IMR-90 (cell line): Measurements from ENCODE around the gene PRSS22. TPM values are rescaled to one million over a fixed set of nuclear protein-coding genes. Genes with fewer than 3 reads are reported as not detected.

Source experiments
- ATAC-seq: fragments of 200-7000 bp; cut with Tn5 transposase; 2 replicates; pipeline ENCODE4 v1.9.1; 2020; ENCODE audit warnings: low read depth, mild to moderate bottlenecking, moderate library complexity
- BruUV-seq: library from RNA; stranded (reverse); fragments of 400-500 nt; replicated peaks from 2 replicates; lab custom pipeline; 2021; lab: Mats Ljungman, UMichigan
- CTCF ChIA-PET: fragments of 300-600 bp; formaldehyde crosslinking; extraction: SDS; loops from one replicate; lab custom pipeline; 2021; ENCODE audit warnings: antibody characterized with exemption; lab: Yijun Ruan, JAX
- POLR2A ChIA-PET: fragments of 300-600 bp; sonication (Branson Sonifier 250); formaldehyde crosslinking; loops from one replicate; lab custom pipeline; 2022; ENCODE audit warnings: antibody characterized with exemption; ENCODE audit not compliant: unreplicated experiment; lab: Charles Lee
- DNase-seq: peaks from one replicate; pipeline ENCODE4 v3.0.0; 2013
- H2AFZ ChIP-seq: replicated peaks from 2 replicates; pipeline ENCODE3; 2013; ENCODE audit warnings: low read length, mild to moderate bottlenecking; ENCODE audit not compliant: poor library complexity
- H2AK5ac ChIP-seq: 2 replicates; pipeline ENCODE4 v1.6.1; 2013; ENCODE audit warnings: low read depth, low read length, inconsistent platforms
- H2AK9ac ChIP-seq: replicated peaks from 2 replicates; pipeline ENCODE3; 2013; ENCODE audit warnings: mild to moderate bottlenecking, low read depth, low read length, moderate library complexity; ENCODE audit not compliant: poor library complexity
- H2BK120ac ChIP-seq: 2 replicates; pipeline ENCODE4 v1.6.1; 2013; ENCODE audit warnings: low read depth, low read length, inconsistent platforms
- H2BK15ac ChIP-seq: 3 replicates; pipeline ENCODE4 v1.6.1; 2013; ENCODE audit warnings: low read depth, low read length, inconsistent platforms
- H2BK20ac ChIP-seq: 2 replicates; pipeline ENCODE4 v1.6.1; 2013; ENCODE audit warnings: low read depth, mild to moderate bottlenecking, inconsistent platforms, low read length, moderate library complexity
- H2BK5ac ChIP-seq: 2 replicates; pipeline ENCODE4 v1.6.1; 2013; ENCODE audit warnings: mild to moderate bottlenecking, low read depth, low read length, inconsistent platforms; ENCODE audit not compliant: poor library complexity, severe bottlenecking
- H3K14ac ChIP-seq: replicated peaks from 2 replicates; pipeline ENCODE4 v1.6.1; 2013; ENCODE audit warnings: low read depth, low read length, inconsistent platforms
- H3K18ac ChIP-seq: 2 replicates; pipeline ENCODE4 v1.6.1; 2013; ENCODE audit warnings: low read depth, low read length, control low read depth
- H3K23ac ChIP-seq: 2 replicates; pipeline ENCODE4 v1.6.1; 2013; ENCODE audit warnings: low read depth, low read length, inconsistent platforms
- H3K27ac ChIP-seq: 2 replicates; pipeline ENCODE4 v1.5.1; 2013; ENCODE audit warnings: mild to moderate bottlenecking, control low read depth, low read length; ENCODE audit not compliant: insufficient read depth
- H3K27me3 ChIP-seq: 2 replicates; pipeline ENCODE4 v1.6.1; 2013; ENCODE audit warnings: low read length; ENCODE audit not compliant: control insufficient read depth, insufficient read depth
- H3K36me3 ChIP-seq: 2 replicates; pipeline ENCODE4 v1.6.1; 2013; ENCODE audit warnings: low read length, mixed read lengths; ENCODE audit not compliant: control insufficient read depth, insufficient read depth
- H3K4ac ChIP-seq: 2 replicates; pipeline ENCODE4 v1.6.1; 2013; ENCODE audit warnings: low read depth, low read length, inconsistent platforms
- H3K4me1 ChIP-seq: 2 replicates; pipeline ENCODE4 v1.6.1; 2013; ENCODE audit warnings: low read length, mixed read lengths; ENCODE audit not compliant: control insufficient read depth, insufficient read depth
- H3K4me2 ChIP-seq: 2 replicates; pipeline ENCODE4 v1.6.1; 2013; ENCODE audit warnings: low read depth, mild to moderate bottlenecking, control low read depth, low read length, moderate library complexity
- H3K4me3 ChIP-seq: 2 replicates; pipeline ENCODE4 v1.5.1; 2013; ENCODE audit warnings: low read depth, mild to moderate bottlenecking, control low read depth, low read length, moderate library complexity; ENCODE audit not compliant: insufficient read depth
- H3K56ac ChIP-seq: 2 replicates; pipeline ENCODE4 v1.6.1; 2013; ENCODE audit warnings: low read length, inconsistent platforms; ENCODE audit not compliant: insufficient read depth; ENCODE audit errors: extremely low read depth
- H3K79me1 ChIP-seq, 2 experiments: 2 replicates each; pipeline ENCODE4 v1.6.1; 2013; ENCODE audit warnings: low read length in 2 of 2, inconsistent platforms in 1 of 2, low read depth in 1 of 2
- H3K9ac ChIP-seq: 2 replicates; pipeline ENCODE4 v1.6.1; 2013; ENCODE audit warnings: low read depth, low read length, control low read depth
- H3K9me1 ChIP-seq: 2 replicates; pipeline ENCODE4 v1.6.1; 2013; ENCODE audit warnings: low read length, inconsistent platforms; ENCODE audit not compliant: insufficient read depth
- H3K9me3 ChIP-seq: 2 replicates; pipeline ENCODE4 v1.6.1; 2013; ENCODE audit warnings: low read length; ENCODE audit not compliant: control insufficient read depth, insufficient read depth
- H4K20me1 ChIP-seq: 2 replicates; pipeline ENCODE4 v1.6.1; 2013; ENCODE audit warnings: low read length, inconsistent platforms; ENCODE audit not compliant: insufficient read depth
- H4K5ac ChIP-seq: 2 replicates; pipeline ENCODE4 v1.6.1; 2013; ENCODE audit warnings: mild to moderate bottlenecking, low read depth, low read length, control low read depth
- H4K8ac ChIP-seq, 2 experiments: 2 replicates each; pipeline ENCODE4 v1.6.1; 2013; ENCODE audit warnings: low read depth in 2 of 2, low read length in 2 of 2, control low read depth in 1 of 2, inconsistent platforms in 1 of 2
- H4K91ac ChIP-seq: 2 replicates; pipeline ENCODE4 v1.6.1; 2013; ENCODE audit warnings: low read depth, low read length, inconsistent platforms; ENCODE audit not compliant: insufficient read depth
- MXI1 ChIP-seq: IDR thresholded peaks from 2 replicates; pipeline ENCODE4 v1.6.1; 2012; ENCODE audit warnings: low read depth, mild to moderate bottlenecking, low read length, moderate library complexity, borderline replicate concordance
- POLR2A ChIP-seq: IDR thresholded peaks from 2 replicates; pipeline ENCODE4 v1.6.1; 2012; ENCODE audit warnings: mild to moderate bottlenecking, low read depth, low read length
- WGBS, 2 experiments: methylation state at CpG; one replicate each; pipeline versions ENCODE4 v1.1.5 to v1.1.7; 2013; ENCODE audit warnings: missing lambda C conversion rate in 2 of 2; ENCODE audit not compliant: insufficient read length in 1 of 2; ENCODE audit errors: extremely low coverage in 2 of 2; 5-methylcytosine and 5-hydroxymethylcytosine counted together
- dilution Hi-C: fragments of 300-500 bp; cut with HindIII; formaldehyde crosslinking; loops from one replicate; pipeline ENCODE4 v1.14.3; 2018; ENCODE audit warnings: low sequenced_read_pairs; ENCODE audit not compliant: unreplicated experiment
- in situ Hi-C: fragments of 300-500 bp; cut with MboI; formaldehyde crosslinking; loops from 3 replicates; pipeline ENCODE4 v1.14.3; 2019; ENCODE audit warnings: low sequenced_read_pairs, inconsistent platforms, mixed read lengths
- intact Hi-C: fragments of 100-400 bp; cut with micrococcal nuclease; formaldehyde crosslinking; loops from 2 replicates; pipeline ENCODE4 v1.10.0; 2022
- polyA plus RNA-seq, 3 experiments: library from polyadenylated mRNA; depleted of rRNA; stranded (reverse); fragments of >200 nt; gene quantifications; 2 replicates each; pipeline ENCODE4 v1.2.3, GENCODE V29; 2012; ENCODE audit warnings: low replicate concordance in 1 of 3
- total RNA-seq: library from RNA; depleted of rRNA; stranded (reverse); fragments of >200 nt; gene quantifications from 2 replicates; pipeline ENCODE4 v1.2.3, GENCODE V29; 2012

PRSS22 gene
- total and polyA plus RNA-seq, 2 of the 4 experiments (the other 2 are of a cell fraction) = not detected

DNA sequence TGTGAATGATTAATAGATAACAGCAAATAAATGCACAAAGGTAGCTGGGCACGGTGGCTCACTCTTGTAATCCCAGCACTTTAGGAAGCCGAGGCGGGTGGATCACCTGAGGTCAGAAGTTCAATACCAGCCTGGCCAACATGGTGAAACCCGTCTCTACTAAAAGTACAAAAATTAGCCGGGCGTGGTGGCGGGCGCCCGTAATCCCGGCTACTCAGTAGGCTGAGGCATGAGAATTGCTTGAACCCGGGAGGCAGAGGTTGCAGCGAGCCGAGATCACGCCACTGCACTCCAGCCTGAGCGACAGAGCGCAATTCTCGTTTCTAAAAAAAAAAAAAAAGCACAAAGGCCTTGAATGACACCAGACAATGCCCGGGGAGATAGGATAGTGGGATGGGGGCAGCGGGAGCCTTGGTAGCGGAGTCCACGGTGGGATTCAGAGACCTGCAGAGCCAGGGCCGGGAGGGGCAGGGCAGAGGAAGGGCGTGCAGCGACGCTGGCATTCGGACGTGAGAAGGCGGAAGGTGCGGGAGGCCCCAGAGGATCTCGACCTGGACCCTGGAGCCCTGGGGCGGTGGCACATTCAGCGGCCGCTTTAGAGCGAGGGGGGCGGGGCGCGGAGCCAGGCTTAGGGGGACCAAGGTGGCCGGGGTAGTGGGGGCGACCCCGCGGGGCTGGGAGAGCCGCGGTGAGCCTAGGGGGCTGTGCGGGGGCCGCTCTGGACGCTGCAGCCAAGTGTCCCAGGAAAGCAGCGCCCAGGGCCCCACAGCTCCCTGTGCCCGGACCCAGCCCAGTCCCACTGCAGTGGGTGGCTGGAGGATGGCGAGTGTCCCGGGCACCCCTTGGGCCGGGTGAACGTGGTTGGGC, 24.0 kb upstream of the PRSS22 start:
- Histone ChIP-seq H2BK120ac (no peak overlapping the region), H3K56ac (no peak overlapping the region; the same call in 1 of the 2 replicates), H3K4me2 (peak overlapping the region; percentile 76), H3K18ac (no peak overlapping the region), H3K14ac (peak overlapping the region; percentile 53; the same call in 1 of the 2 replicates), H3K4me3 (peak overlapping the region; percentile 39), H2AK5ac (peak overlapping the region; percentile 51; the same call in 1 of the 2 replicates), H3K79me1 (peaks cover 9 to 19% of the 10 kb centered on the region in 2 experiments), H4K5ac (peak overlapping the region; percentile 34; the same call in 1 of the 2 replicates), H3K27me3 (no peaks in the 10 kb centered on the region), H2BK15ac (no peak overlapping the region), H4K8ac (peak overlapping the region; percentile 59 to 75; a peak in 3 of 4 replicates), H3K4me1 (peaks cover 4% of the 10 kb centered on the region), H4K91ac (no peak overlapping the region), H3K36me3 (no peaks in the 10 kb centered on the region), H2BK5ac (no peak overlapping the region), H4K20me1 (no peaks in the 10 kb centered on the region), H3K27ac (peak overlapping the region; percentile 26; the same call in 1 of the 2 replicates), H3K9ac (peak overlapping the region; percentile 59), H2BK20ac (no peak overlapping the region), H3K4ac (peak overlapping the region; percentile 83), H3K9me1 (peaks cover 4% of the 10 kb centered on the region; the same call in 1 of the 2 replicates), H3K9me3 (no peaks in the 10 kb centered on the region; the same call in 1 of the 2 replicates), H2AK9ac (peak overlapping the region; percentile 79), H3K23ac (peak overlapping the region; percentile 60; the same call in 1 of the 2 replicates), H2AFZ (peak overlapping the region; percentile 98)
- POLR2A ChIA-PET = interaction anchor here (0.6 kb wide), 1 partner anchor 262 kb away, joined by 3 read pairs; no protein-coding TSS in a partner anchor
- TF ChIP-seq MXI1 (0 out of 2 replicates have a peak, but pooled peaks have one; percentile 13), POLR2A (no peak)
- WGBS, 2 experiments = 19% methylated on average over 43 of the region's 52 CpGs; no CpG with 5 or more reads in 1 of the 2 experiments
- CTCF ChIA-PET = interaction anchor here (1.0 kb wide), 1 partner anchor 43 kb away, joined by 5 read pairs; no protein-coding TSS in a partner anchor
- intact Hi-C loops = no loop called here
- no TSS peak for BruUV-seq
- no peak for DNase-seq
- dilution Hi-C loops = no loop called here
- in situ Hi-C loops = no loop called here
- peak; percentile 1 for ATAC-seq
